ENCODE results near the gene TOX3.

DNA sequence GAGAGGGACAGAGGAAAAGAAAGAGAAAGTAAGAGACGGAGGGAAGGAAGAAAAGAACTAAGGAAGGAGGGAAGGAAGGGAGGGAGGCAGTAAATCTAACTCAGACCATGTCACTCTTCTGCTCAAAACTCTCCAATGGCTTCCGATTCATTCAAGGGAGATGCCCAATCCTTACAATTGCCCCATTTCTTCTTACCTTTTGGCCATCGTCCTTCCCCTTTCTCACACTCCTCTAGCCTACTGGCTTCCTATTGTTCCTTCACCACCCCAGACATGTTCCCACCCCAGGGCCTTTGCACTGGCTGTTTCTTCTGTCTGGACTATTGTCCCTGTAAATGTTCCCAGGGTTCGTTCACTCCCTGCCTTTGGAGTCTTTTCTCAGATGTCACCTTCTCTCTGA is 72.3 kb downstream of the TOX3 start:
- no peak for TF ChIP-seq NFE2 (CRISPR knock-in tag; IDR thresholded peaks at IDR 0.05)
- TF ChIP-seq ZNF629 (CRISPR knock-in tag; conservative IDR thresholded peaks at IDR 0.05) = no peak
- no peak for TF ChIP-seq CHCHD3 (CRISPR knock-in tag; IDR thresholded peaks at IDR 0.05)
- no peak for TF ChIP-seq CREB1 (IDR thresholded peaks at IDR 0.05)
- TF ChIP-seq CREB1 (CRISPR knock-in tag; IDR thresholded peaks at IDR 0.05) = no peak
- no peak for TF ChIP-seq ZNF644 (CRISPR knock-in tag; IDR thresholded peaks at IDR 0.05; ENCODE audit: low read depth)
- TF ChIP-seq ZNF670 (CRISPR knock-in tag; IDR thresholded peaks at IDR 0.05; ENCODE audit: borderline replicate concordance) = no peak
- TF ChIP-seq ZBTB33 (CRISPR knock-in tag; IDR thresholded peaks at IDR 0.05) = no peak
- no peak for TF ChIP-seq ZNF235 (CRISPR knock-in tag; IDR thresholded peaks at IDR 0.05; ENCODE audit: borderline replicate concordance)
- TF ChIP-seq, protein P1, sequence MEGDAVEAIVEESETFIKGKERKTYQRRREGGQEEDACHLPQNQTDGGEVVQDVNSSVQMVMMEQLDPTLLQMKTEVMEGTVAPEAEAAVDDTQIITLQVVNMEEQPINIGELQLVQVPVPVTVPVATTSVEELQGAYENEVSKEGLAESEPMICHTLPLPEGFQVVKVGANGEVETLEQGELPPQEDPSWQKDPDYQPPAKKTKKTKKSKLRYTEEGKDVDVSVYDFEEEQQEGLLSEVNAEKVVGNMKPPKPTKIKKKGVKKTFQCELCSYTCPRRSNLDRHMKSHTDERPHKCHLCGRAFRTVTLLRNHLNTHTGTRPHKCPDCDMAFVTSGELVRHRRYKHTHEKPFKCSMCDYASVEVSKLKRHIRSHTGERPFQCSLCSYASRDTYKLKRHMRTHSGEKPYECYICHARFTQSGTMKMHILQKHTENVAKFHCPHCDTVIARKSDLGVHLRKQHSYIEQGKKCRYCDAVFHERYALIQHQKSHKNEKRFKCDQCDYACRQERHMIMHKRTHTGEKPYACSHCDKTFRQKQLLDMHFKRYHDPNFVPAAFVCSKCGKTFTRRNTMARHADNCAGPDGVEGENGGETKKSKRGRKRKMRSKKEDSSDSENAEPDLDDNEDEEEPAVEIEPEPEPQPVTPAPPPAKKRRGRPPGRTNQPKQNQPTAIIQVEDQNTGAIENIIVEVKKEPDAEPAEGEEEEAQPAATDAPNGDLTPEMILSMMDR (CRISPR knock-in tag; IDR thresholded peaks at IDR 0.05) = no peak
